Measurements from ENCODE around the gene FAM168A.
"Not testable (repeated sequence)": the region's sequence is repeated elsewhere in the genome, so short reads cannot be mapped to it uniquely, and the experiment has no call there.

FAM168A gene

GRCh38 chr11:73592640-73593039 is 5.3 kb downstream of the FAM168A start:
- no peak for DNase-seq

GRCh38 chr11:73591743-73592142 is 6.2 kb downstream of the FAM168A start:
- DNase-seq, result no peak

- no peak for DNase-seq
These were observed 6.9 kb downstream of the FAM168A start for GRCh38 chr11:73590991-73591390.

GRCh38 chr11:73586791-73587190 is 11.1 kb downstream of the FAM168A start:
- no peak for DNase-seq

GRCh38 chr11:73585834-73586575 is 11.9 kb downstream of the FAM168A start:
- DNase-seq, result no peak

- no peak for DNase-seq
These were observed 13.1 kb downstream of the FAM168A start for GRCh38 chr11:73584831-73585230.

GRCh38 chr11:73582653-73583052 is 15.3 kb downstream of the FAM168A start:
- no peak for DNase-seq

- DNase-seq, result not testable (repeated sequence)
These were observed 17.2 kb downstream of the FAM168A start for GRCh38 chr11:73580749-73581148.

- DNase-seq, result no peak
These were observed 18.1 kb downstream of the FAM168A start for GRCh38 chr11:73579641-73580434.

GRCh38 chr11:73578592-73579185 is 19.2 kb downstream of the FAM168A start:
- DNase-seq, result no peak

- DNase-seq, result no peak
These were observed 20.4 kb downstream of the FAM168A start for GRCh38 chr11:73577496-73577917.

GRCh38 chr11:73576185-73576614 is 21.7 kb downstream of the FAM168A start:
- DNase-seq, result no peak

- DNase-seq, result not testable (repeated sequence)
These were observed 25.9 kb downstream of the FAM168A start for GRCh38 chr11:73571982-73572381.

GRCh38 chr11:73570415-73571114 is 27.3 kb downstream of the FAM168A start:
- DNase-seq, result no peak

GRCh38 chr11:73566977-73567755 is 30.7 kb downstream of the FAM168A start:
- no peak for DNase-seq

- DNase-seq, result no peak
These were observed 31.5 kb downstream of the FAM168A start for GRCh38 chr11:73566422-73566821.

- no peak for DNase-seq
These were observed 32.1 kb downstream of the FAM168A start for GRCh38 chr11:73565804-73566203.

GRCh38 chr11:73564903-73565302 is 33.0 kb downstream of the FAM168A start:
- no peak for DNase-seq

GRCh38 chr11:73563539-73564200 is 34.2 kb downstream of the FAM168A start:
- no peak for DNase-seq

- DNase-seq, result no peak
These were observed 38.2 kb downstream of the FAM168A start for GRCh38 chr11:73559743-73560142.

- DNase-seq, result no peak
These were observed 40.9 kb downstream of the FAM168A start for GRCh38 chr11:73556966-73557365.

GRCh38 chr11:73555615-73556014 is 42.3 kb downstream of the FAM168A start:
- no peak for DNase-seq
